Lung (tissue), 12 donors: ENCODE results near the gene KCNC1. TPM values are rescaled to one million over a fixed set of nuclear protein-coding genes. Genes with fewer than 3 reads are reported as not detected.

Experiments used
- ATAC-seq: fragments of 200-7000 bp; cut with Tn5 transposase; one replicate; pipeline ENCODE4 v1.9.1; 2020; ENCODE audit warnings: moderate number of reproducible peaks; ENCODE audit not compliant: insufficient read depth, low FRiP score
- DNase-seq, 3 donors: peaks; one replicate each; pipeline ENCODE4 v3.0.0-alpha.2; 2013 to 2017
- H3K27ac ChIP-seq, 2 donors: one replicate each; pipeline ENCODE4 v1.5.1; 2013; ENCODE audit warnings: mild to moderate bottlenecking in 2 of 2, moderate library complexity in 2 of 2, control low read depth in 1 of 2, inconsistent platforms in 1 of 2, low read depth in 1 of 2, low read length in 1 of 2
- H3K27me3 ChIP-seq, 3 donors: one replicate each; pipeline ENCODE4 v1.5.1; 2013; ENCODE audit warnings: low read length in 2 of 3; ENCODE audit not compliant: control insufficient read depth in 3 of 3, insufficient read depth in 3 of 3
- H3K36me3 ChIP-seq, 4 donors: one replicate each; pipeline ENCODE4 v1.5.1; 2013; ENCODE audit warnings: low read length in 4 of 4, mild to moderate bottlenecking in 1 of 4, moderate library complexity in 1 of 4; ENCODE audit not compliant: control insufficient read depth in 4 of 4, insufficient read depth in 4 of 4
- H3K4me1 ChIP-seq, 5 donors: one replicate each; pipeline ENCODE4 v1.5.1; 2013; ENCODE audit warnings: low read length in 5 of 5, mild to moderate bottlenecking in 2 of 5, moderate library complexity in 1 of 5; ENCODE audit not compliant: control insufficient read depth in 5 of 5, insufficient read depth in 5 of 5
- H3K4me3 ChIP-seq: one replicate; pipeline ENCODE4 v1.5.1; 2013; ENCODE audit warnings: mild to moderate bottlenecking, control low read depth, moderate library complexity
- H3K9ac ChIP-seq, 2 donors: one replicate each; pipeline ENCODE4 v1.5.1; 2013; ENCODE audit warnings: low read length in 2 of 2, control low read depth in 1 of 2; ENCODE audit not compliant: insufficient read depth in 1 of 2
- H3K9me3 ChIP-seq, 4 donors: one replicate each; pipeline ENCODE4 v1.5.1; 2013; ENCODE audit warnings: low read length in 3 of 4, mild to moderate bottlenecking in 1 of 4, moderate library complexity in 1 of 4; ENCODE audit not compliant: control insufficient read depth in 4 of 4, insufficient read depth in 3 of 4
- whole genome bisulfite sequencing, 2 donors: extraction: QIAGEN DNeasy Blood & Tissue Kit; methylation state at CpG; one replicate each; pipeline ENCODE4 v1.1.7; 2013; 5-methylcytosine and 5-hydroxymethylcytosine counted together
- polyA plus RNA-seq, 2 donors: library from polyadenylated mRNA; stranded (reverse); fragments of 200-250 nt; gene quantifications; one replicate each; pipeline ENCODE4 v1.2.1, GENCODE V29; 2013
- total RNA-seq, 2 donors: library from RNA; depleted of rRNA in 1 of 2; stranded (reverse); fragments of >200 nt in 1 of 2; gene quantifications; one replicate each; pipeline ENCODE4 v1.2.1, GENCODE V29; 2014 to 2021
- TF ChIP-seq, protein P1 (sequence below): IDR thresholded peaks from 2 replicates; pipeline ENCODE4 v1.5.1; 2012; ENCODE audit warnings: mild to moderate bottlenecking; ENCODE audit errors: control extremely low read depth, extremely low read depth
- donor health status: control.
- donor health status: control.
- donor health status: Bipolar disorder and iron deficiency.
- donor health status: healthy.
- donor health status: DM: yes; HTN: yes; CAD: no.

The KCNC1 gene
- total and polyA plus RNA-seq, 4 donors = 0.01 TPM; not detected in 3

GRCh38 chr11:17776212-17776875, 41.8 kb downstream of the KCNC1 start:
- no peaks in the 10 kb centered on the region for H3K36me3 ChIP-seq
- no peaks in the 10 kb centered on the region for H3K27me3 ChIP-seq
- WGBS, 2 donors = 80 to 90% methylated on average over 15 of the region's 15 CpGs
- H3K4me3 ChIP-seq = no peak overlapping the region
- no peak for DNase-seq
- H3K9me3 ChIP-seq = no peaks in the 10 kb centered on the region
- no peak for ATAC-seq
- TF ChIP-seq, protein P1, sequence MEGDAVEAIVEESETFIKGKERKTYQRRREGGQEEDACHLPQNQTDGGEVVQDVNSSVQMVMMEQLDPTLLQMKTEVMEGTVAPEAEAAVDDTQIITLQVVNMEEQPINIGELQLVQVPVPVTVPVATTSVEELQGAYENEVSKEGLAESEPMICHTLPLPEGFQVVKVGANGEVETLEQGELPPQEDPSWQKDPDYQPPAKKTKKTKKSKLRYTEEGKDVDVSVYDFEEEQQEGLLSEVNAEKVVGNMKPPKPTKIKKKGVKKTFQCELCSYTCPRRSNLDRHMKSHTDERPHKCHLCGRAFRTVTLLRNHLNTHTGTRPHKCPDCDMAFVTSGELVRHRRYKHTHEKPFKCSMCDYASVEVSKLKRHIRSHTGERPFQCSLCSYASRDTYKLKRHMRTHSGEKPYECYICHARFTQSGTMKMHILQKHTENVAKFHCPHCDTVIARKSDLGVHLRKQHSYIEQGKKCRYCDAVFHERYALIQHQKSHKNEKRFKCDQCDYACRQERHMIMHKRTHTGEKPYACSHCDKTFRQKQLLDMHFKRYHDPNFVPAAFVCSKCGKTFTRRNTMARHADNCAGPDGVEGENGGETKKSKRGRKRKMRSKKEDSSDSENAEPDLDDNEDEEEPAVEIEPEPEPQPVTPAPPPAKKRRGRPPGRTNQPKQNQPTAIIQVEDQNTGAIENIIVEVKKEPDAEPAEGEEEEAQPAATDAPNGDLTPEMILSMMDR = no peak
- H3K9ac ChIP-seq = no peak overlapping the region
- no peak overlapping the region for H3K27ac ChIP-seq
- no peaks in the 10 kb centered on the region for H3K4me1 ChIP-seq

- Histone ChIP-seq H3K9ac (no peak overlapping the region), H3K9me3 (no peaks in the 10 kb centered on the region), H3K27me3 (no peaks in the 10 kb centered on the region), H3K4me3 (no peak overlapping the region), H3K4me1 (no peaks in the 10 kb centered on the region), H3K36me3 (no peaks in the 10 kb centered on the region), H3K27ac (no peak overlapping the region)
- TF ChIP-seq, protein P1 = no peak
- no peak for DNase-seq
- WGBS, 2 donors = 88 to 89% methylated on average over 16 of the region's 16 CpGs
- no peak for ATAC-seq
Observed at GRCh38 chr11:17777086-17777737, 42.6 kb downstream of the KCNC1 start.

DNA sequence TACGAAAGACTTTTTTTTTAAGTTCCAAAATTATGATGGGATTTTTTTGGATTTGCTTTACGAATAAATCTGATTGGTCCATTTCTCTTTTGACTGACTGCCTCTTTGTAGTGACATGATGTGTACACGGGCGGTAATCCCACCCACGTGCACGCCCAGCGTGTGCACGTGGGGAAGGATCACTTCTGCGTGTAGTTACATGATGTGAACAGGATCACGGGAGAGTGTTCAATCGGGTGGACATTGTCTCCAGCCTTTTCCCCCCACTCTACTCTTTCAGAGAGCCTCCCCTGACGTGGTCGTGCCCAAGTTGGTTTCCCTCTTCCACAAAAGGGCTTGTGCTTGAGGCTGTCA, 43.1 kb downstream of the KCNC1 start:
- Histone ChIP-seq H3K9ac (no peak overlapping the region), H3K9me3 (no peaks in the 10 kb centered on the region), H3K27ac (no peak overlapping the region), H3K4me3 (no peak overlapping the region), H3K36me3 (no peaks in the 10 kb centered on the region), H3K27me3 (no peaks in the 10 kb centered on the region), H3K4me1 (no peaks in the 10 kb centered on the region)
- TF ChIP-seq, protein P1 = no peak
- DNase-seq (no peak), ATAC-seq (no peak)
- WGBS, 2 donors = 88 to 91% methylated on average over 13 of the region's 13 CpGs
